GM21529 (cell line): ENCODE data around the gene ELOF1.

ENCODE experiments used
- ATAC-seq: cut with Tn5 transposase; IDR thresholded peaks from one replicate; pipeline ENCODE4 v1.9.1; 2021; ENCODE audit not compliant: unreplicated experiment

ELOF1 gene

DNA sequence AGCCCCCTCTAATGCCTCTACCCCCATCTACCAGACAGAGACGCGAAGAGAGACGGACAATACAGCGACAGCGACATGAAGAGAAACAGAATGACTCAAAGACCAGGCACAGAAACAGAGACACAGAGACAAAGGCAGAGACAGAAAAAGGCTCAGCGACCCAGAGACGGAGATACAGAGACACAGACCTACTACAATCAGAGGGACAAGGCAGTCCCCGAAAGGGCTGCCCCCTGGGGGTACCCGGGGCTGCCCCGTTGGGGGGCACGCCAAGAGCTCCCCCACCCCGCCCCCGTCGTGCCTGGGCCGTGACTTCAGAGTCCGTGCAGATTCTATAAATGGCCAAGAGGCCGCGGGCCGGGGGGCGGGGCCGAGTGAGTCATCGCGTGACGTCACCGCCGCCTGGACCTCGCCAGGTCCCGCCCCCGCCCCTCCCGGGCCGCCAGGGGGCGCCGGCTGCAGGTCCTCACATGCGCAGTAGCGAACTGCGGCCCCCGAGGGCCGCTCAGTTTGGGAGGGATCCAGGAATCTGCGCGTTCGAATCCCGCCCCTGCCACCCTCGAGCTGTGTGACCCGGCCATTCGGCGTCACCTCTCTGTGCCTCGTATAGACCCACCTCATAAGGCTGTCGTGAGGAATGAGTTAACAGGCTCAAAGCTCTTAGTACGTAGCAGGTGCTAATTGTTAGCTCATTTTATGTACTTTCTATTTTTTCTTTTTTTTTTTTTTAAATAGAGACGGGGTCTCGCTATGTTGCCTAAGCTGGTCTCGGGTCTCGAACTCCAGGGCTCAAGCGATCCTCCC is 23.0 kb downstream of the ELOF1 start:
- ATAC-seq: peak; percentile 61

- no peak for ATAC-seq
Measured at GRCh38 chr19:11534948-11535347, 24.1 kb downstream of the ELOF1 start.

DNA sequence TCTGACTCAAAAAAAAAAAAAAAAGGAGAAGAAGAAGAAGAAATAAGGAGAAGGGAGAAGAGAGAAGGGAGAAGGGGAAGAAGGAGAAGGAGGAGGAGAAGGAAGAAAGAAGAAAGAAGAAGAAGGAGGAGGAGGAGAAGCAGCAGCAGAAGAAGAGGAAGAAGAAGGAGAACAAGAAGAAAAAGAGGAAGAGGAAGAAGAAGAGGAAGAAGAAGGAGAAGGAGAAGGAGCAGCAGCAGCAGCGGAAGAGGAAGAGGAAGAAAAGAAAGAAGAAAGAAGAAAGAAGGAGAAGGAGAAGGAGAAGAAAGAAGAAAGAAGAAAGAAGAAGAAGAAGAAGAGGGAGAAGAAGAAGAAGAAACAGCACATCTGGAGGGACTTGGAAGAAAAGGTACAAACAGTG is 24.5 kb downstream of the ELOF1 start:
- no peak for ATAC-seq

DNA sequence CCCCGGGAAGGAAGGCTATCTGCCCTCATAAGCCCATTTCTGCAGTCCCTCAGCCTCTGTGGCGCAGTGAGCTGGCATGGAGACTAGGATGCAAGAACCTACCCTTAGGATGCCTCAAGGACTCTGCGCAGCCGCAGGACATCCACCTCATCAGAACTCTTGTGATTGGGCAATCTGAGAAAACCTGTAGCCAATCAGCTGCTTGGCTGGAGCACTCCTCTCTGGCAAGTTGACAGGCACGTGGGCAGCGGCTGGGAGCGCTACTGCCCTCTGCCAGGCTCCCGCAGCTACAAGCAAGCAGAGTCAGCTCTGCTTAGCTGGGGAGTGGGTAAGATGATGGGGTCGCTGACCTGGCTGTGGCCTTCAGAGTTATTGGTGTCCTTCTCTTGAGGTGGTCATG is 28.6 kb downstream of the ELOF1 start:
- no peak for ATAC-seq

- peak; percentile 96 for ATAC-seq
Measured at GRCh38 chr19:11528551-11529341, 30.3 kb downstream of the ELOF1 start, which contains the start of gene ECSIT. Gene ECSIT (minus strand): TSS chr19:11529134. CDS start chr19:11519170, 9,964 bp downstream.

GRCh38 chr19:11519138-11519537 is 39.9 kb downstream of the ELOF1 start:
- no peak for ATAC-seq

DNA sequence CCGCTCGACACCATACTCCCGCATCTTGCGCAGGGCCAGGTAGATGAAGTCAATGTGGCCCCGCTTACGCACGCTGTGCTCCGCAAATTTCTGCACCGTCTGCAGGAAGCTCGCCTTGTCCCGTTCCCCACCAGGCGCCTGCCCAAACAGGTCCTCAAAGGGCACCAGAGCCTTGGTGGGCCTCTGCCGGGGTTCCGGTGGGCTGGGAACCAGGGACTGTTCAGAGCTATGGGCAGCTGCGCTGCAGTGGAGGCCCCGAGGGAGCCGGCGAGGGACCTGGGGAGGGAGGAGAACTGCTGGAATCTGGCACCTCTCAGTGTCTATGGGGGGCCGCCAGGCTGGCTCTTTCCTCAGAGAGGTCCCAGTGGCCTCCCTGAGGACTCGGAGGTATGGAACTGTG is 45.1 kb downstream of the ELOF1 start:
- ATAC-seq: no peak

- no peak for ATAC-seq
Measured at GRCh38 chr19:11510444-11510843, 48.6 kb downstream of the ELOF1 start.

DNA sequence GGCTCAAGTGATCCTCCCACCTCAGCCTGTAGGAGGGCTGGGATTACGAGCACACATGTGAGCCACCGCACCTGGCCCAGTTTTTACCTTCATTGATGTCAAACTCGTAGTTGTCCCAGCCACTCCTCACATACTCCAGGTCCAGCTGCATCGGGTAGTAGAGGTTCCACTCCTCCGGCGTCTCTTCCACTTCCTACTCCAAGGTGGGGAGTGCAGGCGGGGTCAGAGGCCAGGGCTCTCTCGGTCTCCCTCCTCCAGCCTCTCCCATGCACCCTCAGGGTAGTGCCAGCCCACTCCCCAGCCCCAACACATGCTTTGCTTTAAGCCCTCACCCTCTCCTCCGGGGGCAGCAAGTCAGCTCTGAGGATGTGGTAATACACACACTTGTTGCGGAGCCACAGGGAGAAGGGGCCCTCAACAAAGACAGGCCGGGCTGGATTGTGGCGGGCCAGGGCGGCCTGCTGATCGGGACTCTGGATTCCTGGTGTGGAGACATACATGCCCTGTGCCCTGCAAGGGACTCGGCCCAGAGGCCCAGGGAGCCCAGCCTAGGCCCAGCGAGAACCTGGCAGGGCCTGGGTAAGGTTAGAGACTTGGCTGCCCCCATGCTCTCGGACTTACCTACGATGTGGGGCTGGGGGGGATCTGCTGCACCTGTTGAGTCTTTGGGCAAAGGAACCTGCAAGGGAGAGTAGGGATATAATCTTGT is 51.5 kb downstream of the ELOF1 start:
- ATAC-seq: no peak

GRCh38 chr19:11506967-11507366 is 52.1 kb downstream of the ELOF1 start:
- no peak for ATAC-seq

DNA sequence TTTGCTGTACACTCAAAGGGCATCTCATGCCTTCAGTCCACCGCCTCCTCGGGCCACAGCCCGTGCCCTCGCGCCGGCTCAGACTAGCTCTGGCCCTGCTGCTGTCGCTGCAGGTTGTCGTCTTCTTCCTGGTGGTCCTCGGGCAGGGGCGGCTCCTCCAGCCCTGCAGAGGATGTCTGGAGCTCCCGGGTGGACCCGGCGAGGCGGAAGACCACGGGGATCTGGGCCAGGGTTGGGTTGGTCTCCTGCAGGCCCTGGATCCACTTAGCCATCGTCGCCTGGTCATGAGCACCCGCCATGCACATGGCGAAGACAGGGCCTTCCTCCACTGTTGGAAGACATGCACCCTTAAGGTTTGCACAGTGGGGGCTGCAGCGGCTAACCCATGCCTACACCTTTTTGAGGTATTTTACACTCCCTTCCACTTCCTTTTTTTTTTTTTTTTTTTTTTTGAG is 52.9 kb downstream of the ELOF1 start:
- ATAC-seq: peak; percentile 32

- peak; percentile 41 for ATAC-seq
Measured at GRCh38 chr19:11505504-11506100, 53.4 kb downstream of the ELOF1 start, which contains the start of gene ZNF653. Gene ZNF653 (minus strand): TSS chr19:11505839. CDS start chr19:11505786, 53 bp downstream.

DNA sequence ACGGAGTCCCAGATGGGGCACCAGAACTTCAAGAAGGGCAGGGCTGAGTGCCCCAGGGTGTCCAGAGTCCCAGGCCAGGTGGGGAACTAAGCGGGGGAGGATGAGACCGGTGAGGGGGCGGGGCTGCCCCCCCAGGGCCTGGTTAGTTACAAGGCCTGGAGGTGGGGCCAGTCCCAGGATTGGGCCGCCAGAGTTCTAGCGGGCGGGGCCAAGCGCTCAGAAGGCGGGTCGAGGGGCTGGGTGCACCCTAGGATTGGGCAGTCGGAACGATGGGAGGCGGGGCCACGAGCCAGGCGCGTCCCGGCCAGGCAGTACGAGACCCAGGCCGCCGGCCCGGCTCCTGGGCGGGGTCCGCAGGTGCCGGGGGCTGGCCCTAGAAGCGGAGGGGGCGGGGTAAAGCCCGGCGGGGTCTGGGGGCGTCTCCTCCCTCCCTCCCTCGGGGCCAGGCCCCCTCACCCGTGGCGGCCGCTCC is 54.0 kb downstream of the ELOF1 start:
- peak; percentile 83 for ATAC-seq

GRCh38 chr19:11504502-11505031 is 54.5 kb downstream of the ELOF1 start:
- no peak for ATAC-seq
